Activated naive CD8-positive, alpha-beta T cell (primary cell): ENCODE measurements around the gene RABL6.
"Not testable (repeated sequence)": the region's sequence is repeated elsewhere in the genome, so short reads cannot be mapped to it uniquely, and the experiment has no call there.

Experiments used
- H3K27ac Mint-ChIP-seq: one replicate; pipeline ENCODE4 v1.8.0; 2021; ENCODE audit warnings: mixed read lengths
- H3K27me3 Mint-ChIP-seq: one replicate; pipeline ENCODE4 v1.8.0; 2021; ENCODE audit warnings: mixed read lengths
- H3K36me3 Mint-ChIP-seq: one replicate; pipeline ENCODE4 v1.8.0; 2021; ENCODE audit warnings: mixed read lengths
- H3K4me1 Mint-ChIP-seq: one replicate; pipeline ENCODE4 v1.8.0; 2021; ENCODE audit warnings: low read depth, mixed read lengths
- H3K4me3 Mint-ChIP-seq: one replicate; pipeline ENCODE4 v1.8.0; 2021; ENCODE audit warnings: mild to moderate bottlenecking, mixed read lengths
- H3K9me3 Mint-ChIP-seq: one replicate; pipeline ENCODE4 v1.8.0; 2021; ENCODE audit warnings: low read depth, mixed read lengths

RABL6 gene

GRCh38 chr9:136807281-136808074 is at the start of gene RABL6:
Gene RABL6 (plus strand): TSS chr9:136807948. CDS start chr9:136808197, 249 bp downstream.
- Mint-ChIP-seq H3K9me3 (no peaks in the 10 kb centered on the region), H3K27ac (peak within 1 kb of the TSS; percentile 89), H3K4me1 (peaks cover 35% of the 10 kb centered on the region), H3K36me3 (peaks cover 5% of the 10 kb centered on the region), H3K27me3 (no peaks in the 10 kb centered on the region), H3K4me3 (peak within 1 kb of the TSS; percentile 93)

- Mint-ChIP-seq H3K36me3 (no peaks in the 10 kb centered on the region), H3K27me3 (peaks cover 4% of the 10 kb centered on the region), H3K9me3 (no peaks in the 10 kb centered on the region), H3K4me1 (no peaks in the 10 kb centered on the region), H3K4me3 (no peak overlapping the region), H3K27ac (no peak overlapping the region)
Observed at GRCh38 chr9:136759001-136759400, 48.7 kb upstream of the RABL6 start.

DNA sequence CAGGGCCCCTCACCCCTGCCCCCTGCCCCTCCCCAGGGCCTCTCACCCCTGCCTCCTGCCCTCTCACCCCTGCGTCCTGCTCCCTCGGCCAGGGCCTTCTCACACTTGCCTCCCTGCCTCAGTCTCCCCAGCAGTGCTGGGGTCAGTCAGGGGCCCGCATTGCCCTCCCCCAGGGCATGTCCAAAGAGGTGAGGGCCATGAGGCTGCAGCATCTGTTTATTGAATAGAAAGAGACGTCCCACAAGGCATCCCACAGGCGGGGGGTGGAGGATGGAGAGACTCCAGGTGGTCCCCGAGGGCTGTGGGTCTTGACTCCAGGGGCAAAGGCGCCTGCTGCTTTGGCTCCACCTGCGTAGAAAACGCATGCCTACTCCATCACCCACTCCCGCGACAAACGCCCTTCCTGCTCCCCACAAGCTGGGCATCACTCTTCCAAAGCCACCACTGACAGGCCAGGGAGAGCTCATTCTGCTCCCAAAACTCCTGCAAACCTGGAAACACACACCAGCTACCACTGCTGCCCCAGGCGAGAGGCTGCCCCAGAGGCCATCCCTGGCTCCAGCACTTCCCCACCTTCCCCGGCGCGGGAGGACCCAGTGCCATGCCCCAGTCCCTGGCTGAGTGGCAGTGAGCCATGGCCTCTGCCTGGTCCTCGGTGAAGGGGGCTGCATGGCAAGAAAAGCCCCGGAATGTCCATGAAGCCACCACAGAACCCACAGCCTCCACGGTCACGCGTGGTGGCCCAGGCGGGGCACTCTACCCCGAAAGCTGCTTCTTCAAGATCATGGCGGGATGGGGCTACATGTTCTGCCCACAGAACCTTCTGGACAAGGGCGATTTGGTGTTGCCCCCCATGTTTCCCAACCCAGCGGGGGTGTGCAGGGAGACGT is 48.1 kb upstream of the RABL6 start:
- no peak overlapping the region for H3K4me3 Mint-ChIP-seq
- H3K4me1 Mint-ChIP-seq, result no peaks in the 10 kb centered on the region
- H3K27me3 Mint-ChIP-seq, result peaks cover 4% of the 10 kb centered on the region
- H3K36me3 Mint-ChIP-seq, result no peaks in the 10 kb centered on the region
- H3K27ac Mint-ChIP-seq, result no peak overlapping the region
- H3K9me3 Mint-ChIP-seq, result no peaks in the 10 kb centered on the region

- Mint-ChIP-seq H3K27me3 (peaks cover 4% of the 10 kb centered on the region), H3K4me3 (no peak overlapping the region), H3K36me3 (no peaks in the 10 kb centered on the region), H3K4me1 (no peaks in the 10 kb centered on the region), H3K9me3 (no peaks in the 10 kb centered on the region), H3K27ac (no peak overlapping the region)
Observed at GRCh38 chr9:136760424-136760823, 47.3 kb upstream of the RABL6 start.

DNA sequence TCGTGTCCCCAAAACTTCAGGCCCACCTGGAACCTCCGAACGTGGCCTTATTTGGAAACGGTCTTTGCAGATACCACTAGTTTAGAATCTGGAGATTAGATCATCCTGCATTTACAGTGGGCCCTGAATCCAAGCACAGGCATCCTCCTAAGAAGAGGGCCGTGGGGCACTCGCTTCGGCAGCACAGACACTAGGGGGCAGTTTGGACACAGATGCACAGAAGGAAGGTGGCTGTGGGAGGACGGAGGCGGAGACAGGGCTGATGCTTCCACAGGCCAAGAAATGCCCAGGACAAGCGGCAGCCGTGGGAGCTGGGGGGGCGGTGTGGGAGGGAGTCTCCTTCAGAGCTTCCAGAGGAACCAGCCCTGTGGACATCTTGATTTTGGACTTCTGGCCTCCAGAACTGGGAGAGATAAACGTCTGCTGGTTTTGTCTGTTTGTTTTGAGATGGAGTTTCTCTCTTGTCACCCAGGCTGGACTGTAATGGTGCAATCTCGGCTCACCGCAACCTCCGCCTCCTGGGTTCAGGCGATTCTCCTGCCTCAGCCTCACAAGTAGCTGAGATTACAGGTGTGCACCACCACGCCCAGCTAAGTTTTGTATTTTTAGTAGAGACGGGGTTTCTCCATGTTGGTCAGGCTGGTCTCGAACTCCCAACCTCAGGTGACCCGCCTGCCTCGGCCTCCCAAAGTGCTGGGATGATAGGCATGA is 46.8 kb upstream of the RABL6 start:
- not testable (repeated sequence) for H3K27me3 Mint-ChIP-seq, H3K9me3 Mint-ChIP-seq, H3K4me3 Mint-ChIP-seq, H3K4me1 Mint-ChIP-seq, H3K27ac Mint-ChIP-seq, H3K36me3 Mint-ChIP-seq

- Mint-ChIP-seq H3K36me3 (no peaks in the 10 kb centered on the region), H3K27me3 (peaks cover 2% of the 10 kb centered on the region), H3K27ac (no peak overlapping the region), H3K4me1 (no peaks in the 10 kb centered on the region), H3K9me3 (no peaks in the 10 kb centered on the region), H3K4me3 (no peak overlapping the region)
Observed at GRCh38 chr9:136761545-136761981, 46.2 kb upstream of the RABL6 start.

DNA sequence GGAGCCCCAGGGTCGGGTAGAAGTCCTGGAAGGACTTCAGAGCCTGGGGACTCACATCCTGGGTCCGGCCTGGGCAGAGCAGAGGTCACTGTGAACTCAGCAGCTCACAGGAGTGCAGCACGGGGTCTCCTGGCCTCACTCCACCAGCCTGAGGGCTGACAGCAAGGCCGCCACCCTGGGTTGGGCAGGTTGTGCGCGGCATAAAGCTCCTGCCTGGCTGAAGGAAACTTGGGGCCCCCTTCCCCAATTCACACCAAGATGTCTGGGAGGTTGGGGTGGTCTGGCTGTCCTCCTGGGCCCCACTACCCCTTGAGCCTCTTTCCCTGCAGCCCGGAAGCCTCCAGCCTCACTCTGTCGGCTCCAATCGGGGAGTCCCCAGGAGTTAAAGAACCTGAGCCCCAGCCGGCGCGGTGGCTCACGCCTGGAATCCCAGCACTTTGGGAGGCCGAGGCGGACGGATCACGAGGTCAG is 45.5 kb upstream of the RABL6 start:
- Mint-ChIP-seq H3K36me3 (no peaks in the 10 kb centered on the region), H3K27ac (no peak overlapping the region), H3K4me1 (peaks cover 5% of the 10 kb centered on the region), H3K27me3 (peaks cover 2% of the 10 kb centered on the region), H3K4me3 (no peak overlapping the region), H3K9me3 (no peaks in the 10 kb centered on the region)

DNA sequence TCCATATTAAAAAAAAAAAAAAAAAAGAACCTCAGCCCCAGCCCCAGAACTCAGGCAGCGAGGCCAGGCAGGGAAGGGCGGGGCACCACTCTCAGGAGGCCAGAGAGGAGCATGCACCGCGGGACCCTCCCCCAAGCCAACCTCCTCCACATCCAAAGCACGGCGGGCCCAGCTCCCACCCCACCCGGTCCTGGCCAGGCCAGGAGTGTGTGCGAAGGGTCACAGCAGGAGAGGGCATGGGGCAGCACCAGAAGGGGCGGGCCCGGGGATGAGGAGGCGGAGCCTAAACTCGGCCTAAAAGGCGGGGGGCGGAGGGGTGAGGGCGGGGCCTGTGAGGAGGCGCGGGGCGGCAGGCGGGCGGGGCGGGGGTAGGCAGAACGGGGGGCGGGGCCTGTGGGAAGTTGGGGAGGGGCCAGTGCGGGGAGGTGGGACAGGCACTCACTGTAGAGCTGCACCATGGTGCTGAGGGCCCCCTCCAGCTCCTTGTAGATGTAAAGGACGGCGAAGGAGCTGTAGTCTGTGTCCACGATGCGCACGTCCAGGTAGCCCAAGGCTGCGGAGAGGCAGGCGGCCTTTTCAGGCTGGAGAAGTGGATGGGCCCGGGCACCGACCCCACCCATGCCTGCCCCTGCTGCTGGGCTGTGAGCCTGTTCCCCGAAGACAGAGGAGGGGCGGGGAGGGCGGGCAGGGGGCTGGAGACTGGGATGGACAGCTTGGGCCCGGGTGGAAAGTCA is 44.7 kb upstream of the RABL6 start:
- Mint-ChIP-seq H3K27ac (no peak overlapping the region), H3K4me1 (peaks cover 5% of the 10 kb centered on the region), H3K4me3 (no peak overlapping the region), H3K27me3 (peaks cover 2% of the 10 kb centered on the region), H3K36me3 (no peaks in the 10 kb centered on the region), H3K9me3 (no peaks in the 10 kb centered on the region)

- H3K9me3 Mint-ChIP-seq, result no peaks in the 10 kb centered on the region
- H3K36me3 Mint-ChIP-seq, result no peaks in the 10 kb centered on the region
- peaks cover 5% of the 10 kb centered on the region for H3K4me1 Mint-ChIP-seq
- no peak overlapping the region for H3K27ac Mint-ChIP-seq
- no peak overlapping the region for H3K4me3 Mint-ChIP-seq
- peaks cover 2% of the 10 kb centered on the region for H3K27me3 Mint-ChIP-seq
Observed at GRCh38 chr9:136763649-136764035, 44.1 kb upstream of the RABL6 start.

DNA sequence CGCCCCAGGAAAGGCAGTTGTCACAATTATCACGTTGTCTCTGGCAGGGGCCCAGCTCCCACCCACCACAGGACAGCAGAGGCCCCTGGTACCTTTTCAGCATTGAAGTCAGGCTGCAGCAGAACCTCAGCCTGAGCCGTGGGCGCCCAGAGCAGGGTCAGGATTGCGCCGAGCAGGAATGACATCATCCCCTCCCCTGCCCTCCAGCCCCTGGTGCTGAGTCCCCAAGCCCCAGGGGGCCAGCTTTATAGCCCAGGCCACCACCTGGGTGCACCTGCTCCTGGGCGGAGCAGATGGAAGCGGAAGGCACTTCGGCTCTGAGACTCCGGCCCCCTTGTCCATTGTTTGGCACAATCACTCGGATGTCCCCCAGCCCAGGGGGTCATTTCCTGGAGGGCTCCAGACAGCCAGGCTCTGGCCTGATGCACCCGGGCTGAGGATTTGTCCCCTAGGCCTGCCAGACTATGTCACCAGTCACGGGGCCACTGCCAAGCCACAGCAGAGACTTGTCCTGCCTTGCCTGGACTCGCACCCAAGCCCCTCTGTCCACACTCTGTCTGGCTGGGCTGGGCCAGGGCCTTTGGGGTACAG is 43.4 kb upstream of the RABL6 start, which contains the start of gene LCN15:
LCN15 (minus strand) TSS at position 218 of the 591 bp plus-strand sequence; CDS start at position 188, 30 bp downstream.
- Mint-ChIP-seq H3K27ac (no peak within 1 kb of the TSS), H3K4me3 (no peak within 1 kb of the TSS), H3K4me1 (peaks cover 5% of the 10 kb centered on the region), H3K9me3 (no peaks in the 10 kb centered on the region), H3K36me3 (no peaks in the 10 kb centered on the region), H3K27me3 (peaks cover 2% of the 10 kb centered on the region)

- H3K27me3 Mint-ChIP-seq, result peaks cover 2% of the 10 kb centered on the region
- no peaks in the 10 kb centered on the region for H3K36me3 Mint-ChIP-seq
- no peaks in the 10 kb centered on the region for H3K9me3 Mint-ChIP-seq
- peaks cover 6% of the 10 kb centered on the region for H3K4me1 Mint-ChIP-seq
- H3K27ac Mint-ChIP-seq, result no peak overlapping the region
- H3K4me3 Mint-ChIP-seq, result no peak overlapping the region
Observed at GRCh38 chr9:136765041-136765440, 42.7 kb upstream of the RABL6 start.

- H3K9me3 Mint-ChIP-seq, H3K27me3 Mint-ChIP-seq, H3K4me1 Mint-ChIP-seq, H3K27ac Mint-ChIP-seq, H3K4me3 Mint-ChIP-seq, H3K36me3 Mint-ChIP-seq: not testable (repeated sequence)
Observed at GRCh38 chr9:136765745-136766409, 41.9 kb upstream of the RABL6 start.

DNA sequence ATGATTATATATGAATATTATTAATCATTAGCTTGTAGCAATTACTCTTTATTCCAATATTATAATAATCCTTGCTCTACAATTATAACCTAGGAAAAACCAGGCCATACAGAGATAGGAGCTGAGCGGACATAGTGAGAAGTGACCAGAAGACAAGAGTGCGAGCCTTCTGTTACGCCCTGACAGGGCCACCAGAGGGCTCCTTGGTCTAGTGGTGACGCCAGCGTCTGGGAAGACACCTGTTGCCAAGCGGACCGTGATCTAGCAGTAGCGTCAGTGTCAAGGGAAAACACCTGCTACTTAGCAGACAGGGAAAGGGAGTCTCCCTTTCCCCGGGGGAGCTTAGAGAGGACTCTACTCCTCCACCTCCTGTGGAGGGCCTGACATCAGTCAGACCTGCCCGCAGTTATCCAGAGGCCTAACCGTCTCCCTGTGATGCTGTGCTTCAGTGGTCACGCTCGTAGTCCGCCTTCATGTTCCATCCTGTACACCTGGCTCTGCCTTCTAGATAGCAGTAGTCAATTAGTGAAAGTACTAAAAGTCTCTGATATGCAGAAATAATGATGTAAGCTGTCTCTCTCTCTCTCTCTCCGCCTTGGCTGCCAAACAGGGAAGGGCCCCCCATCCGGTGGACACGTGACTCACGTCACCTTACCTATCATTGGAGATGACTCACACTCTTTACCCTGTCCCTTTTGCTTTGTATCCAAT is 41.2 kb upstream of the RABL6 start:
- H3K9me3 Mint-ChIP-seq, H3K27me3 Mint-ChIP-seq, H3K4me1 Mint-ChIP-seq, H3K36me3 Mint-ChIP-seq: not testable (repeated sequence)
- Mint-ChIP-seq H3K27ac (peak overlapping the region; percentile 23), H3K4me3 (peak overlapping the region; percentile 2)
